Retinal pigment epithelial cell (primary cell): Measurements from ENCODE around the gene KCNC1.

Source experiments
- DNase-seq: peaks from one replicate; pipeline ENCODE4 v3.0.0-alpha.2; 2010; ENCODE audit warnings: low read depth
- H3K4me3 ChIP-seq: 2 replicates; pipeline ENCODE4 v1.5.1; 2011; ENCODE audit warnings: mild to moderate bottlenecking, low read length, control low read depth, moderate library complexity
- CTCF ChIP-seq: conservative IDR thresholded peaks from 2 replicates; pipeline ENCODE4 v1.5.1; 2011; ENCODE audit warnings: low read depth, low read length, control low read depth, inconsistent platforms

The KCNC1 gene

GRCh38 chr11:17750013-17750800 lies 15.6 kb downstream of the KCNC1 start:
- no peak for DNase-seq
- TF ChIP-seq CTCF, result no peak
- no peak overlapping the region for H3K4me3 ChIP-seq

DNA sequence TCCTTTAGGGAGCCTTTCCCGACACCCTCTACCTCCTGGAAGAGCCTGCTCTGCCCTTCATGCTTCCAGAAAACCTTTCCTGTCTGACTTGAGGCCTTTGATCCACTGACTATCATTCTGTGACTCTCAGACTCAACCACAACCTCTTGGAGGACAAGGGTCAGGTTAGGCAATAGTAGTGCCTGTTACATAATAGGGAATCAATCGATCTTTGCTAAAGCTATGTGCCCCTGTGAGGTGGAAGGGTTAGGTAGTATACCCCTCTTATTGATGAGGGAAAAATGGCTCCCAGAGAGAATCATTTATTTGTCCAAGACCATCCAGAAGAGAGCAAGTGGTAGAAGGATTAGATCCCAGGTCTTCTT lies 16.2 kb downstream of the KCNC1 start:
- no peak for TF ChIP-seq CTCF
- no peak overlapping the region for H3K4me3 ChIP-seq
- DNase-seq, result no peak

GRCh38 chr11:17751558-17751957 lies 17.0 kb downstream of the KCNC1 start:
- H3K4me3 ChIP-seq, result no peak overlapping the region
- no peak for TF ChIP-seq CTCF
- DNase-seq, result no peak

- no peak for TF ChIP-seq CTCF
- no peak for DNase-seq
- H3K4me3 ChIP-seq, result no peak overlapping the region
These were observed 17.6 kb downstream of the KCNC1 start for GRCh38 chr11:17752144-17752543.

DNA sequence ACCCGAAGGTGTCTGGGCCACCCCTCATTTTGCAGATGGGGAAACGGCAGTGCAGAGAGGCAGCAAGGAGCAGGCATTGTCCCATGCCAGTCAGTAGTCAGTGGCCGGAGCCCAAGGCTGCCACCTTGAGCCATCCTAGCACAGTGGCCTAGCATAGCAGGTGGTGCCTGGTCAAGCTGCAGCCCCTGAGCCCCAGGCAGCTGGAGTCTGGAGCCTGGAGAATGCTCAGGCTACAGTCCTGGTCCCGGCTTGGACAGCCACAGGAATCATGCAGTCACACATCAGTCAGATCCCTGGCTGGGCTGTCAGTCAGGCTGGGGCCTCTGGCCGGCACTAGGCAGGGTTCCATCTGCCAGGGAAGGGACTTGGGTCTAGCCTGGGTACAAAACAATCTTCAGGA lies 18.6 kb downstream of the KCNC1 start:
- DNase-seq, result no peak
- H3K4me3 ChIP-seq, result no peak overlapping the region
- no peak for TF ChIP-seq CTCF

- TF ChIP-seq CTCF, result no peak
- H3K4me3 ChIP-seq, result no peak overlapping the region
These were observed 19.1 kb downstream of the KCNC1 start for GRCh38 chr11:17753641-17754040.

GRCh38 chr11:17755891-17756290 lies 21.3 kb downstream of the KCNC1 start:
- DNase-seq, result no peak
- no peak for TF ChIP-seq CTCF
- no peak overlapping the region for H3K4me3 ChIP-seq

More at GRCh38 chr11:17753641-17754040, 19.1 kb downstream of the KCNC1 start:
- DNase-seq, result no peak
